ENCODE data around the gene ANKRD37.

ANKRD37 gene

DNA sequence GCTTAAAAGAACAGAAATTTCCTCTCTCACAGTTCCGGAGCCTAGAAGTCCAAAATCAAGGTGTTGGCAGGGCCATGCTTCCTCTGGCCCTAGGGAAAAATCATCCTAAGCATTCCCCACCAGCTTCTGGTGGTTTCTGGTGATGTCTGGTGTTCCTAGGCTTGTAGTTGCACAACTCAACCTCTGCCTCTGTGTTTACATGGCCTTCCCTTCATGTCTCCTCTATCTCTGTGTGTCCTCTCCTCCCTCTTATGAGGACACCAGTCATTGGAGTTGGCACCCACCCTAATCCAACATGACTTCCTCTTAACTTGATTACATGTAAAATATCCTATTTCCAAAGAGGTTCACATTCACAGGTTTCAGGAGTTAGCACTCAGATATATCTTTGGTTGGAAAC, 16.3 kb upstream of the ANKRD37 start:
- DNase-seq, result no peak

GRCh38 chr4:185381288-185382196, 15.1 kb upstream of the ANKRD37 start:
- no peak for DNase-seq

GRCh38 chr4:185382754-185383153, 13.9 kb upstream of the ANKRD37 start:
- DNase-seq, result no peak

- no peak for DNase-seq
Observed at GRCh38 chr4:185383451-185383850, 13.2 kb upstream of the ANKRD37 start.

- DNase-seq, result no peak
Observed at GRCh38 chr4:185384061-185384460, 12.6 kb upstream of the ANKRD37 start.

DNA sequence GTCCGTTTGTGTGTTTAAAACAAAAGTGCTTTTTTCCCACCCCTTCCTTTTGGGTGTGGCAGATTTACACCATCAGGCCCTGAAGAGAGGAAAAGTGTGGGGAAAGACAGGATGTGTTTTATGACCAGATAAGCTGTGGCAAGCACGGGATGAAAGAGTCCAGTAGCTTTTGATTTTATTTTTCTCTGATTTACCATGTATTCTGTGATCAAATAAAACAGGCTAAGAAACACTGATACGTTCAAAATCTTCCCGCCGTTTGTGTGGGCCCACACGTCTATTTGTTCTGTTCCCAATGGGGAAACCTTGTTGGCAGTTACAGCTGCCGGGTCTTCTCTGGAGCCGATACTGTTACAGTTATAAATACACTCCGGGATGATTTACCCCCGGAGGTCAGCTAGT, 11.7 kb upstream of the ANKRD37 start:
- DNase-seq, result no peak

- DNase-seq, result no peak
Observed at GRCh38 chr4:185387957-185388356, 8.7 kb upstream of the ANKRD37 start.

DNA sequence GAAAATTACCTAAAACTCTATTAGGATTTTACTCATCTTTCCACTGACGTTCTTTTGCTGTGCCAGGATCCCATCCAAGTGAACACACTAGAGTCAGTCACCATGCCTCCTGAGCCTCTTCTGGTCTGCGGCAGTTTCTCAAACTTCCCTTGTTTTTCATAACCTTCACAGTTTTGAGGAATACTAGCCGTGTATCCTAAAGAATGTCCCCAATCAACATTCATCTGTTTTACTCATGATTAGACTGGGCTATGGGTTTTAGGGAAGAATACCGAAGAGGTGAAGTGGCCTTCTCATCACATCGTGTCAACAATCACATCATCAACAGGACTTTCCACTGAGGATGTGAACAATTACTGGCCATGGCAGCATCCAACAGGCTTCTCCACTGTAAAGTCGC, 5.7 kb upstream of the ANKRD37 start:
- DNase-seq, result no peak

- DNase-seq, result no peak
Observed at GRCh38 chr4:185392156-185392555, 4.5 kb upstream of the ANKRD37 start.

GRCh38 chr4:185394568-185395237, 1.9 kb upstream of the ANKRD37 start:
- DNase-seq, result no peak

- peak; percentile 16 for DNase-seq
Observed at GRCh38 chr4:185395238-185395955, 1.2 kb upstream of the ANKRD37 start, which contains the start of gene LRP2BP. TSS of gene LRP2BP (minus strand) at chr4:185395924. CDS start at chr4:185378186, 17,738 bp downstream.

- peak; percentile 94 for DNase-seq
Observed at GRCh38 chr4:185395956-185396723, 501 bp upstream of the ANKRD37 start.

GRCh38 chr4:185398618-185399017, 2.0 kb downstream of the ANKRD37 start:
- peak; percentile 11 for DNase-seq

GRCh38 chr4:185399466-185399865, 2.8 kb downstream of the ANKRD37 start:
- DNase-seq, result no peak

DNA sequence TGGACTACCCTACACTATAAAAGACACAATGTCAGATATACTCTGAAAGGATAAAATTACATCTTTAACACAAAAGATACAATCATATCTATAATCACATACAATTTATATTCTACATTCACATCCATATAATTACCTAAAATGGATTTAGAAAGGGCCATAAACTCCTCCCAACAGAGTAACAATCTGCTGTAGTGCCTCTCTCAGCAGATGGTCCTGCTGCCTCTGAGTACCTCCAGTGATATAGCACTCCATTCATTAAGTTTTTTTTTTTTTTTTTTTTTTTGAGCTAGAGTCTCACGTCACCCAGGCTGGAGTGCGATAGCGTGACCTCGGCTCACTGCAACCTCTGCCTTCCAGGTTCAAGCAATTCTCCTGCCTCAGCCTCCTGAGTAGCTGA, 7.4 kb downstream of the ANKRD37 start:
- DNase-seq, result no peak

GRCh38 chr4:185405296-185405999, 8.8 kb downstream of the ANKRD37 start:
- no peak for DNase-seq

DNA sequence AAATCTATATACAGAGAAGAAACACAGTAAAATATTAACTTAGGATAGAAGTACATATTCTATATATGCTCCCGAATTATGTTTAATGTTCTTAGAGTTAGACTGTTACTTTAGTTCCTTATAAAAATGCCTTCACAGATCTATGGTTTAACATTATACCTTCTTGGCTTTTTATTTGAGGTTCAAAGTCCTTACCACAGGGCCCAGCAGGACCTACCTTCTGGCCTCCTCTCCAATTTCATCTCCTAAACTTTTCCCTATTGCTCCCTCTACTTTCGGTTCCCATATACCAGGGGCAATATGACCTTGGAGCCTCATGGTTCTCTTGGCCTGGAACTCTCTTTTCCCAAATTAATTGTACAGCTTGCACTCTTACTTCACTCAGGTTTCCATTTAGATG, 11.8 kb downstream of the ANKRD37 start:
- no peak for DNase-seq

- DNase-seq, result no peak
Observed at GRCh38 chr4:185411849-185412248, 15.2 kb downstream of the ANKRD37 start.

- no peak for DNase-seq
Observed at GRCh38 chr4:185412412-185412811, 15.8 kb downstream of the ANKRD37 start.

DNA sequence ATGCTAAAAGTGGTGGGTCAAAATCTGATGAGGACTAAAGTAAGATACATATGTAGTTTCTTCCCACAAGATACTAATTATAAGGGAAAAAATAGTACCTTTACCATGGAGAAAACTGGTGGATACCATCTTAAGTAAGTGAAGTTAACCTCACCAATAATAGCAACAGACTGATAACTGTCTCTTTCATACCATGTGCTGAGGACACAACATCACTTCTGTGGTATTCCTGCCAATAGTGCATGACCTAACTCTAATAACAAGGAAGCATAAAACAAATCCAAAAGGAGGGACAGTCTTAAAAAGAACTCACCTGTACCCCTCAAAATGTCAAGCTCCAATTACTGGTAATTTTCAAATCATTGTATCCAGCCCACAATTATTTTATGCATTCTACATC, 20.3 kb downstream of the ANKRD37 start:
- DNase-seq, result no peak

- no peak for DNase-seq
Observed at GRCh38 chr4:185421366-185422124, 24.9 kb downstream of the ANKRD37 start.

Measured in RPMI8226 (cell line).